Measurements from ENCODE around the gene MAPK14.
"Not testable (repeated sequence)": the region's sequence is repeated elsewhere in the genome, so short reads cannot be mapped to it uniquely, and the experiment has no call there.

The MAPK14 gene

DNA sequence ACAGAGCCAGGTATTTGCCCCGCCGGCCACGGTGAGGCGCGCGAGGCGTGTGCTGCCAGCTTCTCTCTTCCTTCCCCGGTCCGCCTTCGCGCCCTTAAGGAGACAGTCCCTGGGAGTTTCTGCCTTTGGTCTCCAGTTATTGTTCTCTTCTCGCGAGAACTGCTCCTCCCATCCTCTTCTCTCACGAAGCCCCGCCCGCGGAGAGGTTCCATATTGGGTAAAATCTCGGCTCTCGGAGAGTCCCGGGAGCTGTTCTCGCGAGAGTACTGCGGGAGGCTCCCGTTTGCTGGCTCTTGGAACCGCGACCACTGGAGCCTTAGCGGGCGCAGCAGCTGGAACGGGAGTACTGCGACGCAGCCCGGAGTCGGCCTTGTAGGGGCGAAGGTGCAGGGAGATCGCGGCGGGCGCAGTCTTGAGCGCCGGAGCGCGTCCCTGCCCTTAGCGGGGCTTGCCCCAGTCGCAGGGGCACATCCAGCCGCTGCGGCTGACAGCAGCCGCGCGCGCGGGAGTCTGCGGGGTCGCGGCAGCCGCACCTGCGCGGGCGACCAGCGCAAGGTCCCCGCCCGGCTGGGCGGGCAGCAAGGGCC lies at the start of gene MAPK14:
Gene MAPK14, plus strand, starts transcription at position 308 of the 587 bp plus-strand sequence. CDS start 350 bp downstream, outside the sequence.
- peak; percentile 100 for DNase-seq

DNA sequence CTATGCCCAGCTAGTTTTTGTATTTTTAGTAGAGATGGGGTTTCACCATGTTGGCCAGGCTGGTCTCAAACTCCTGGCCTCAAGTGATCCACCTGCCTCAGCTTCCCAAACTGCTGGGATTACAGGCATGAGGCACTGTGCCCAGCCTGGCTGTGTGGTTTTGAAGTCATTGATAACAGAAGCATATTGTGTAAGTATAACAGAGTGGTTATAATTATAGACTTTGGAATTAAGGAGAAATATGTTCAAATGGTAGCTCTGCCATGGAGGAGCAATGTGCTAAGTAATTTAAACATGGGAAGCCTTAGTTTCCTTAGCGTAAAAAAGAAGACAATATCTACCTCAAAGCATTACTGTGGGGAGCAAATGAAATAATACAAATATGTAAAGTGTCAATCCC lies 47.5 kb upstream of the MAPK14 start:
- DNase-seq = not testable (repeated sequence)

DNA sequence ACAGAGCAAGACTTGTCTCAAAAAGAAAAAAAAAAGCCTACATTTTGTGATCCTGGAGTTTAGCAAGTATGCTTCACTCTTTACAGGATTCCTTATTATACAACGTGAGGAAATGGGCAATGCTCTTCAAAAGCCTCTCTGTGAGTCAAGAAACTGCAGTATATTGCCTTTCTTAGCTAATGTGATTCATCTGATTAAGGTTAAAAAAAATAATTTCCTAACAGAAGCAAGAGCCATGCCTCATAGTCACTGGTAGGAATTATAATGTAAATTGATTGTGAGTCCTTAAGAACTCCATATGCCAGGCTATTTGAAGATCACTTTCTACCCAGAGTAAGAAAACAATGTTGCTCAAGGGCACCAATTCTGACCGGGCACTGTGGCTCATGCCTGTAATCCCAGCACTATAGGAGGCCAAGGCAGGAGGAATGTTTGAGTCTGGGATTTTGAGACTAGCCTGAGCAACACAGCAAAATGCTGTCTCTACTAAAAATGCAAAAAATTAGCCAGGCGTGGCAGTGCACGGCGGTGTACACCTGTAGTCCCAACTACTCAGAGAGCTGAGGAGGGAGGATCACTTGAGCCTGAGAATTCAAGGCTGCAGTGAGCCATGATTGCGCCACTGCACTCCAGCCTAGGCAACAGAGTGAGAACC lies 46.5 kb upstream of the MAPK14 start:
- DNase-seq = peak in 1 of 2 experiments; percentile 63

DNA sequence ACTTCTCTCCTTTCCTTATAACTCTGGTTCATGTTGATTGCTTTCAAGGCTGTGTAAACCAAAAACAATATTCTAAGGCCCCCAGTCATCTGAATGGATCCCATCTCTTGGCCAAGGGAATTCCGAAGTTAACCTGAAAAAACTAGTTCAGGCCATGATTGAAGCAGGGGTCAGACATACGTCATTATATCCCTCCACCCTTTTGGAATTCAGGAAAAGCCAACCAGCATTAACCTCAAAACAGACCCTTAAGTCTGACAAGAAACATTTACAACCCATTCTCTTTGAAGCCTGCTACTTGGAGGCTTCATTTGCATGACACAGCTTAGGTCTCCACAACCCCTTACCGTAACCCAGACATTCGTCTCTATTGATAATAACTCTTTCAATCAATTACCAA lies 42.9 kb upstream of the MAPK14 start:
- no peak for DNase-seq

DNA sequence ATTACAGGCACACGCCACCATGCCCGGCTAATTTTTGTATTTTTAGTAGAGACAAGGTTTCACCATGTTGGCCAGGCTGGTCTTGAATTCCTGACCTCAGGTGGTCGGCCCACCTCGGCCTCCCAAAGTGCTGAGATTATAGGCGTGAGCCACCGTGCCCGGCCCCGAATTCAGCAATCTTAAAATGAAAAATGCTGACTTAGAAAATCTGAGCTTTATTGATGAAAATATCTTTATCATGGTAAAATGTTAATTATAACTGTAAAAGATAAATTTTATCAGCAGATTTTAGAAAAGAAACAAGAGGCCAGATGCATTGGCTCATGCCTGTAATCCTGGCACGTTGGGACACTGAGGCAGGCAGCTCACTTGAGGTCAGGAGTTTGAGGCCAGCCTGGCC lies 39.6 kb upstream of the MAPK14 start:
- DNase-seq = not testable (repeated sequence)

GRCh38 chr6:35993150-35993549 lies 34.5 kb upstream of the MAPK14 start:
- no peak for DNase-seq

DNA sequence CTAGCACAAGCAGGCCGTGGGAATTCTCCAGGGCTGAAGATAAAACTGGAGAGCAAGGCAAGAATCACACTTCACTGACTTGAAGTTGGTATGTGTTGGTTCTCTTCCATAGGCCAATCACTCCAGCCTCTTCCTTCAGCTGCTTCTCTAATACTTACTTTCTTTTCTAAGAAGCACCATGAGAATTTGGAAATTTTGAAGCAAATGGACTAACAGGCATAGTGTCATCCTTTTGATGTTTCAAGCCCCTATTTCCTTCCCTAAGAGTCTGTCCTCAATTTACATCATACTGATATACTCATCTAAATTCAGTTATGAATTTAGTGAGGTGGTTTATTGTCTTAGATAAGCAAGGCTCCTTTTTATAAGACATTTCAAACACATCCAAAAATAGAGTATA lies 27.2 kb upstream of the MAPK14 start:
- DNase-seq = no peak

DNA sequence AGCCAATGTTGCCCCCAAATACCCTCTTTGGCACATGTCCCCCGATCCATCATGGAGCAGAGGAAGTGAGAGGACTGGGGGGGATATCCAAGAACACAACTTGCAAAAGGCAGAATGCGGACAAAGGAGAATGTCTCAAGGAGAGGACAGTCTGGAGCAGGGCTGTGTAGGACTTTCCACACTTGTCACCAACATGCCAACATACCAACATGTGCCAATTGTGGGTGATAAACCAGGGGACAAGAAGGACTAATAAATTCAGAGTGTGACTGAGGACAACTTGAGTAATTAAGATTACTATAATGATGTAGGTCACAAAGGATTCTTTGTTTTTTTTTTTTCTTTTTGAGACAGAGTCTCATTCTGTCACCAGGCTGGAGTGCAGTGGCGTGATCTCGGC lies 11.9 kb upstream of the MAPK14 start:
- no peak for DNase-seq

DNA sequence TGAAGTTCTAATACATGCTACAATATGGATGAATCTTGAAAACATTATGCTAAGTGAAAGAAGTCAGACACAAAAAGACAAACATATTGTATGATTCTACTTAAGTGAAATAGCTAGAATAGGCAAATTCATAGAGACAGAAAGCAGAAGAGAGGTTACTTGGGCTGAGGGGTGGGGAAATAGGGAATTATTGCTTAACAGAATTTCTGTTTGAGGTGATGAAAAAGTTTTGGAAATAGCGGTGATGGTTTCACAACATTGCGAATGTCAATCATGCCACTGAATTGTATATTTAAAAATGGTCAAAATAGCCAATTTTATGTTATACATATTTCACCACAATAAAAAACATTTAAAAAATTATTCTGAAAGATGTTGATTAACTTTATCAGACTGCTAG lies 9.3 kb upstream of the MAPK14 start:
- no peak for DNase-seq

DNA sequence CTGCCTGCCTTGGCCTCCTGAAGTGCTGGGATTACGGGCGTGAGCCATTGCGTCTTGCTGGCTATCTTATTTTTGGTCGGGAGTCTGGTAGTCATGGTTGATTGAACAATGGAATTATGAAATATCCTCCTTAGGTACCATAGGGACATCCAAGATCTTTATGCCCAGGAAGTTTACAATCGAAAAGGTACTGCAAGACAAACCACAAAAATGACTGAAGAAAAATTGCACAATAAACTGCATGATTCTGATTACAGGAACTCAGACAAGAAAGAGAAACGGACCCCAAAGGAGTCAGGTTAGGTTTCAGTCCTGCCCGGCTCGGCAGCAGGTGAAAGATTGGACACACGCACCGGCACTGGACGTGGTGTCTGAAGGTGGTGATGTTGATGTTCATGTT lies 8.4 kb upstream of the MAPK14 start:
- DNase-seq = no peak

DNA sequence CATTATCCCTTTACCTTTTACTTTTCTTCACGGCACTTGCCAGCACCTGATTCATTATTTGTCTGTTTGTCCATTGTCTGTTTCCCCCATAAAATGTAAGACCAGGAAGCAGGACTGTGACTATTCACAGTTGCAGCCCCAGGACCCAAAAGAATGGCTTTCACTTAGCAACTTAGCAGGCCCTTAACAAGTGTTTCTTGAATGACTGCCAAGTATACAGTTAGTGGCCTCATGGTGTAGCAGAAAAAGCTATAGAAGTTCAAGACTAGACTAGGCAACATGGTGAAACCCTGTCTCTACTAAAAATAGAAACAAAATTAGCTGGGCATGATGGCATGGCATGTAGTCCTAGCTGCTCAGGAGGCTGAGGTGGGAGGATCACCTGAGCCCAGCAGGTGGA lies 7.5 kb upstream of the MAPK14 start:
- no peak for DNase-seq

DNA sequence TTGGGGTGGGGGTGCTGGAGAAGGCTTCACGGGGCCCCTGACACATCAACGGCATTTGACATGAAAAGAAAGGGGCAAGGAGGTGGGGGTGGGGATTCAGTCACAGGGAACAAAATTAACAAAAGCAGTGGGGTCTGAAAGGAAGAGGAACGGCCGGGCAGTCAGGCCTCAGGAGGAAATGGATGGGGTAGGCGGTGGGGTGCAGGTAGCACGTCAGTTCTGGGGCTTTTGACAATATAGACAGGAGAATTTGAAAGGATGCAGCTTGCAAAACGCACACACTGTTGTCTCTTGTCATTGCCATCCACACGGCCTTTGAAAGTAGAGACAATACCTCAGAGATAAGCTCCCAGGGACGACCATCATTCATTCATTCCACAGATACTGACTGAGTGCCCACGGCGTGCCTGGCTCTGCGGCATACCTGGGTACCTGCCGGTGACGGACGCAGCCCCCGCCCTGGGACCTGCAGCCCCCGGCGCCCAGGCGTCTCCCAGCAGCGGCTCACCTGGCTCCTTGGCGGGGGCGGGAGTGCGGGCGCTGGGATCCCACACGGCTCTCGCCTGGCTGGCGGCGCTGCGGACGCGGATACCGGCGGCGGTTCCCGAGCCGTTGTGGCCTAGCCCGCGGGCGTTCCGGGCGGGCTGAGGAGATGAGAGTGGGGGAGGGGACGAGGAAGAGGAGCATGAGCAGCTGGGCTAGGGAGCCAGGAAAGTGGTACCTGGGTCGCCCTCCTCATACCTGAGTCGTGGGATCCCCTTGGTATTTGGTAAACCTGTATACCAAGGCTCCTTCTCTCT lies 3.4 kb upstream of the MAPK14 start, which contains the start of gene SLC26A8:
Gene SLC26A8, minus strand, starts transcription at position 646 of the 800 bp plus-strand sequence. CDS start 4,934 bp downstream, outside the sequence.
- no peak for DNase-seq

DNA sequence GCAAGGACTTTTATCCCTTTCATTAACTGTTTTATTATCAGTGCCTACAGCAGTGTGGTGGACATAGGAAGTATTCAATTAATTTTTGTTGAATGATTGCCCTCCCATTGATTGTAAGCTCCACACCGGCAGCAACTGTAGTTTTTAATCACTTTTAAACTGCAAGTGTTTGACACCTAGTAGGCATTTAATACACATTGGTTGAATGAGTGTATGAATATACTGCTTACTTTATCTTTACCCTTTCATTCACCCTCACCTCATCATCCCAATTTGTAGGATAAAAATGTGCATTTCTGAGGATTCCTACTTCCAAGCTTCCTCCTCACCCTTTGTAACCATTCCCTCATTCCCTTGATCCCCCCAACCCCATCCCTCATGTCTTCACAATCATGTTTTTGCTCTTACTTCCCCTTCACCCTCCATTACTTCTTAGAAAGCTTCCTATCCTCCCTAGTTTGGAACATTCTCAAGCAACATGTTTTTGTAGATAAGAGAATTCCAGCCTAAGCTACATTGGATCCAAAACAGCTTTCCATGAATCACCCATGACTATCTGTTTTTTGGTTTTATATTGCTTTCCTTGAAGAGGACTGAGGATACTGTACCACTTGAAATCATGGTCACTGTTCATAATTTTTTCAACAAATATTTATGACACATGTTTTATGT lies 2.2 kb upstream of the MAPK14 start:
- no peak for DNase-seq

GRCh38 chr6:36025932-36026327 lies 1.7 kb upstream of the MAPK14 start:
- DNase-seq = no peak

DNA sequence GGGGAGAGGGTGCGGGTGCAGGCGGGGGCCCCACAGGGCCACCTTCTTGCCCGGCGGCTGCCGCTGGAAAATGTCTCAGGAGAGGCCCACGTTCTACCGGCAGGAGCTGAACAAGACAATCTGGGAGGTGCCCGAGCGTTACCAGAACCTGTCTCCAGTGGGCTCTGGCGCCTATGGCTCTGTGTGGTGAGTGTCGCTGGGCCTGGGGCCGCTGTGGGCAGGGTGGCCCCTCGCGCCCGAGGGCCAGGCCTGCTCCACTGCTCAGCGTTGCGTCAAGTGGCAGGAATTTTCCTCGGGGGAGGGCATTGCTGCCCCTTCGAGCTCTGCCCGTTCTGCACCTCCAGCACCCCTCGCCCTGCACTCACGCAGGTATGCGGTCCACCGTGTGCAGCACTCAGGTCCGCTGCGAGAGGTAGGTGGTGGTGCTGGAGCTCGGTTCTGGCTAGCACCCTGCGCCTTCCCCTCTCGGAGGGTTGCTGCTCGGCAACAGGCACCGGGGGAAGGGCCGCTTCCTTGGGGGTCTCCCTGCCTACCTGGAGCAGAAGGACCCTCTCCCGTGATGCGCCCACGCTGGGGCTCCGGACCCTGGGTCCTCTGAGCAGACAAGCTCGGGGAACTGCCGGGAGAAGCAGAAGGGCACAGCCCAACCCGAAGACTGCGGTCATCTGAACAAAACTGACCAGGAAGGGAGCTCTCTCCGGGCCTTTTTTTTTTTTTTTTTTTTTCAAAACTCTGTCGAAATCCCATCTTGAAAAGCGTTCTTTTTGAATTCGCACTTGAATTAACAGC lies 674 bp downstream of the MAPK14 start:
- DNase-seq = peak in 1 of 2 experiments; percentile 57

DNA sequence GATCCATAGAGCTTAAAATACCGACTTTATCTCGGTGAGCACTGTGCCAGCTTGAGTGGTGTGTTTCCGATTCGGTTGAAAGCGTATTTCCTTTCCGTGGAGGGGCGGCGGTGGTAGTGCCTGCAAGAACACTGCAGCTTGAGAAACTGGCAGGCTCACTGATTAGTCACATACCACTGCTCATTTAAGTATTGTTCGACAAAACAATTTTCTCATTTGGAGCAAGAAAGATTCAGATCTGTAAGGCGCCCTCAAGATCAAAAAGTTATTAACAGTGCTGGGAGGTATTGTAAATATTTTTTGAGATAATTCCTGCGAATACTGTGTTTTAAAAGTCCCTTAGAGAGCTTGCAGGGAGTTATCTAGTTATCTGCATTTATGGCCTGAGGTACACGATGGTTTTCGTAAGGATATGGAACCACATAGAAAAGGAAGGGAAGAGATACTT lies 1.3 kb downstream of the MAPK14 start:
- peak; percentile 36 to 59 for DNase-seq

- no peak for DNase-seq
Measured at GRCh38 chr6:36029464-36029863, 1.9 kb downstream of the MAPK14 start.

DNA sequence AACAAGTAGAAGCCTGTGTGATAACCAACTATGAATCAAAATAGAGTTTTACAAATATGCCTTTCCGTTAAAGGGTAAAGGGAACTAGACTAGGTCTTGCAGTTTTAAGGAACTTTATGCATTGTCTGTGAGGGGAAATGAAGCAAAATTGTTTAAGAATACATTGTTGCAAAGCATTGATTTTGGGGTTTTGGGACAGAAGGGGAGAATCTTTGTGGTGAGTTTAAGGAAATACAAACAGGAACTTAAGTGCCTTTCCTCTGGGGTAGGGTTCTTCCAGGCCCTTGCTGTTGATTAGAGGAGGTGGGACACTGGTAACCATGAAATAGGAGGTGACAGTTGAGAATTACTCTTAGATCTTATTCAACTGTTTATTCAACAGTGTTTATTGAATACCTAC lies 4.7 kb downstream of the MAPK14 start:
- no peak for DNase-seq

DNA sequence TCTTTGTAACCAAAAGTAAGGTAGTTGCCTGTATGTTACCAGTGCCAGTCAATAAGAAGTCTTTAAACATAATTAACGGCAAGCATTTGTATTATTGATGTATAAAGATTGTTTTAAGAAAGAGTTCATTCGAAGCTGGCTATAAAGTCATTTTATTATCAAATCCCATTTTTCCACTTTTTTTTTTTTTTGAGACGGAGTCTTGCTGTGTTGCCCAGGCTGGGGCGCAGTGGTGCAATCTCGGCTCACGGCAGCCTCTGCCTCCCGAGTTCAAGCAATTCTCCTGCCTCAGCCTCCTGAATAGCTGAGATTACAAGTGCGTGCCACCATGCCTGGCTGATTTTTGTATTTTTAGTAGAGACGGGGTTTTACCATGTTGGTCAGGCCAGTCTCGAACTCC lies 5.5 kb downstream of the MAPK14 start:
- DNase-seq = not testable (repeated sequence)

GRCh38 chr6:36033935-36034334 lies 6.3 kb downstream of the MAPK14 start:
- no peak for DNase-seq

DNA sequence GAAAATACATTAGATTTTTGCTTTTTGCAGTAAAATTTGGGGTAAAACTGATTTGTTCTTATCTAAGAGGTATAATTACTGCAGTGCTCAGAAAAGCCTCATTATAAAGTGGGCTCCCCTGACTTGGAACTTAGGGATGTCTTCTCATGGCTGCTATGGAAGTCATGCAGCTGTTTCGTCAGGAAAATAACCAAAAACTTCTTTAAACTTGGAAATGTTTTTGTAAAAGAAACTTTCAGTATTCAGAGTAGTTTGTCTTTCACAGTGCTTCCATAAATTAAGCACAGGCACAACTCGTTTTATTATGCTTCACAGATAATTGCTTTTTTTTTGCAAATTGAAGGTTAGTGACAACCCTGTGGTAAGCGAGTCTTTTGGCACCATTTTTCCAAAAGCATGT lies 6.8 kb downstream of the MAPK14 start:
- DNase-seq = no peak

GRCh38 chr6:36035225-36035624 lies 7.6 kb downstream of the MAPK14 start:
- DNase-seq = no peak
